SK-MEL-5 (cell line): ENCODE results near the gene RAB40A. TPM values are rescaled to one million over a fixed set of nuclear protein-coding genes. Genes with fewer than 3 reads are reported as not detected.
A peak's percentile ranks its signal among the peaks of the same experiment; 100 is the strongest.
"Not testable (repeated sequence)": the region's sequence is repeated elsewhere in the genome, so short reads cannot be mapped to it uniquely, and the experiment has no call there.

Source experiments
- DNase-seq: peaks from one replicate; pipeline ENCODE4 v3.0.0-alpha.2; 2016; ENCODE audit warnings: low read depth, low spot score
- in situ Hi-C: cut with HindIII; loops from 2 replicates; pipeline ENCODE4 v1.10.0; 2016; ENCODE audit warnings: low sequenced_read_pairs, high pct_unique_total_duplicates, low pct_unique_long_range_greater_than_20kb
- total RNA-seq: library from RNA; depleted of rRNA; stranded (reverse); fragments of >200 nt; shearing (Covaris generic); gene quantifications from 2 replicates; pipeline ENCODE4 v1.2.3, GENCODE V29; 2014

Gene RAB40A
- total RNA-seq, 1 experiment from 2014 or later, result not detected

GRCh38 chrX:103533511-103534216, 14.4 kb upstream of the RAB40A start:
- peak; percentile 76 for DNase-seq
- in situ Hi-C loops, result no loop called here

- peak; percentile 50 for DNase-seq
- in situ Hi-C loops, result no loop called here
These were observed 11.7 kb upstream of the RAB40A start for GRCh38 chrX:103531002-103531401.

- in situ Hi-C loops, result no loop called here
- DNase-seq, result no peak
These were observed 11.3 kb upstream of the RAB40A start for GRCh38 chrX:103530545-103530944.

GRCh38 chrX:103529550-103529949, 10.3 kb upstream of the RAB40A start:
- in situ Hi-C loops, result no loop called here

GRCh38 chrX:103524747-103525146, 5.5 kb upstream of the RAB40A start:
- in situ Hi-C loops, result no loop called here
- DNase-seq, result no peak

More at GRCh38 chrX:103529550-103529949, 10.3 kb upstream of the RAB40A start:
- DNase-seq, result no peak

GRCh38 chrX:103523605-103524004, 4.3 kb upstream of the RAB40A start:
- in situ Hi-C loops, result no loop called here
- no peak for DNase-seq

GRCh38 chrX:103520386-103520785, 1.1 kb upstream of the RAB40A start:
- DNase-seq, result no peak
- in situ Hi-C loops, result no loop called here

- in situ Hi-C loops, result no loop called here
- no peak for DNase-seq
These were observed 718 bp downstream of the RAB40A start for GRCh38 chrX:103518571-103518970.

- in situ Hi-C loops, result no loop called here
- no peak for DNase-seq
These were observed 2.0 kb downstream of the RAB40A start for GRCh38 chrX:103517246-103517645.

GRCh38 chrX:103513476-103514108, 5.7 kb downstream of the RAB40A start:
- no peak for DNase-seq
- in situ Hi-C loops, result no loop called here

GRCh38 chrX:103513067-103513466, 6.2 kb downstream of the RAB40A start:
- in situ Hi-C loops, result no loop called here

GRCh38 chrX:103510031-103510430, 9.3 kb downstream of the RAB40A start:
- in situ Hi-C loops, result no loop called here
- no peak for DNase-seq

More at GRCh38 chrX:103513067-103513466, 6.2 kb downstream of the RAB40A start:
- peak; percentile 48 for DNase-seq

- in situ Hi-C loops, result no loop called here
- no peak for DNase-seq
These were observed 15.5 kb downstream of the RAB40A start for GRCh38 chrX:103503853-103504207.

GRCh38 chrX:103503163-103503852, 16.0 kb downstream of the RAB40A start:
- in situ Hi-C loops, result no loop called here
- no peak for DNase-seq

GRCh38 chrX:103498786-103499185, 20.5 kb downstream of the RAB40A start:
- no peak for DNase-seq
- in situ Hi-C loops, result no loop called here

- in situ Hi-C loops, result no loop called here
- no peak for DNase-seq
These were observed 23.5 kb downstream of the RAB40A start for GRCh38 chrX:103495786-103496185.

- DNase-seq, in situ Hi-C loops: not testable (repeated sequence)
These were observed 25.7 kb downstream of the RAB40A start for GRCh38 chrX:103493578-103493977.

- peak; percentile 67 for DNase-seq
- in situ Hi-C loops, result not testable (repeated sequence)
These were observed 29.6 kb downstream of the RAB40A start for GRCh38 chrX:103489733-103490132.

GRCh38 chrX:103488794-103489193, 30.5 kb downstream of the RAB40A start:
- no peak for DNase-seq
- in situ Hi-C loops, result no loop called here
